ENCODE data around the gene PACRG. TPM values are rescaled to one million over a fixed set of nuclear protein-coding genes. Genes with fewer than 3 reads are reported as not detected.

PACRG gene
- total RNA-seq, 4 donors from 2014 or later: 0.29 to 1.6 (median 0.61) TPM

GRCh38 chr6:163288066-163288465, 560.3 kb downstream of the PACRG start:
- H3K4me1 ChIP-seq: peaks cover under 1 to 12% of the 10 kb centered on the region in 2 donors
- in situ Hi-C loops (cut with MboI; ENCODE audit: low sequenced_read_pairs in 4 of 4) (no loop called here), intact Hi-C loops (cut with DNase I; ENCODE audit: low total_unique reads) (loop anchor here (10.0 kb wide), 1 partner anchor 103 kb away; no protein-coding TSS in a partner anchor)
- DNase-seq (no peak), ATAC-seq (no peak)
- no peak overlapping the region for H3K4me3 ChIP-seq
- no peaks in the 10 kb centered on the region for H3K9me3 ChIP-seq
- peak overlapping the region in 3 of 4 donors; percentile 30 to 85 (median 35) for H3K27ac ChIP-seq
- no peaks in the 10 kb centered on the region for H3K27me3 ChIP-seq
- TF ChIP-seq CTCF (IDR thresholded peaks at IDR 0.05 in 4 of 5, conservative IDR thresholded peaks at IDR 0.05 in 1 of 5): no peak
- no peak for TF ChIP-seq POLR2A (IDR thresholded peaks at IDR 0.05)
- H3K36me3 ChIP-seq: no peaks in the 10 kb centered on the region

- no peak for DNase-seq
- Histone ChIP-seq H3K4me1 (peaks cover 9 to 17% of the 10 kb centered on the region in 2 donors), H3K36me3 (no peaks in the 10 kb centered on the region), H3K27me3 (no peaks in the 10 kb centered on the region), H3K9me3 (no peaks in the 10 kb centered on the region), H3K27ac (peak overlapping the region; percentile 81 to 85 (median 84)), H3K4me3 (no peak overlapping the region)
- TF ChIP-seq POLR2A (IDR thresholded peaks at IDR 0.05) (no peak), CTCF (IDR thresholded peaks at IDR 0.05 in 4 of 5, conservative IDR thresholded peaks at IDR 0.05 in 1 of 5) (no peak)
- ATAC-seq: no peak
- in situ Hi-C loops (cut with MboI; ENCODE audit: low sequenced_read_pairs in 4 of 4): no loop called here
- intact Hi-C loops (cut with DNase I; ENCODE audit: low total_unique reads): loop anchor here (10.0 kb wide), 1 partner anchor 104 kb away; no protein-coding TSS in a partner anchor
Measured at GRCh38 chr6:163288915-163289314, 561.1 kb downstream of the PACRG start.

GRCh38 chr6:163289447-163289846, 561.7 kb downstream of the PACRG start:
- H3K4me1 ChIP-seq: peaks cover 9 to 13% of the 10 kb centered on the region in 2 donors
- no peaks in the 10 kb centered on the region for H3K27me3 ChIP-seq
- peak; percentile 16 to 35 for DNase-seq
- H3K27ac ChIP-seq: peak overlapping the region; percentile 81 to 85 (median 84)
- in situ Hi-C loops (cut with MboI; ENCODE audit: low sequenced_read_pairs in 4 of 4) (no loop called here), intact Hi-C loops (cut with DNase I; ENCODE audit: low total_unique reads) (loop anchor here (10.0 kb wide), 1 partner anchor 105 kb away; no protein-coding TSS in a partner anchor)
- TF ChIP-seq POLR2A (IDR thresholded peaks at IDR 0.05): no peak
- no peak for TF ChIP-seq CTCF (IDR thresholded peaks at IDR 0.05 in 4 of 5, conservative IDR thresholded peaks at IDR 0.05 in 1 of 5)
- peak; percentile 61 to 73 for ATAC-seq
- H3K9me3 ChIP-seq: no peaks in the 10 kb centered on the region
- no peaks in the 10 kb centered on the region for H3K36me3 ChIP-seq
- peak overlapping the region in 2 of 4 donors; percentile 3 to 8 for H3K4me3 ChIP-seq

- no peaks in the 10 kb centered on the region for H3K27me3 ChIP-seq
- no peaks in the 10 kb centered on the region for H3K9me3 ChIP-seq
- ATAC-seq (peak; percentile 79 to 84), DNase-seq (peak in 1 of 2 donors; percentile 74)
- H3K4me1 ChIP-seq: peaks cover 9 to 13% of the 10 kb centered on the region in 2 donors
- in situ Hi-C loops (cut with MboI; ENCODE audit: low sequenced_read_pairs in 4 of 4) (no loop called here), intact Hi-C loops (cut with DNase I; ENCODE audit: low total_unique reads) (loop anchor here (2.0 to 5.0 kb wide), 4 partner anchors 48 to 667 kb away; no protein-coding TSS in a partner anchor)
- H3K27ac ChIP-seq: peak overlapping the region; percentile 81 to 85 (median 84)
- H3K4me3 ChIP-seq: peak overlapping the region in 3 of 4 donors; percentile 16 to 19 (median 17)
- H3K36me3 ChIP-seq: no peaks in the 10 kb centered on the region
- TF ChIP-seq CTCF (IDR thresholded peaks at IDR 0.05 in 4 of 5, conservative IDR thresholded peaks at IDR 0.05 in 1 of 5) (no peak), POLR2A (IDR thresholded peaks at IDR 0.05) (no peak)
Measured at GRCh38 chr6:163290545-163291274, 562.9 kb downstream of the PACRG start.

All from gastrocnemius medialis (tissue), 4 donors.